ENCODE results near the gene SULT1A1.

GRCh38 chr16:28589930-28590329, 19.9 kb downstream of the SULT1A1 start:
- TF ChIP-seq CTCF (IDR thresholded peaks at IDR 0.05) (no peak), POLR2A (IDR thresholded peaks at IDR 0.05) (no peak)
